PC-3 (cell line): ENCODE measurements around the gene MRPL51.

Source experiments
- CTCF ChIP-seq: fragments of 300-600 bp; sonication (generic); conservative IDR thresholded peaks from 2 replicates; pipeline ENCODE4 v1.5.1; 2017; ENCODE audit warnings: antibody characterized with exemption, low read depth, mild to moderate bottlenecking, low read length
- EZH2 ChIP-seq: fragments of 300-600 bp; sonication (generic); IDR thresholded peaks from one replicate; pipeline ENCODE4 v1.6.1; 2017; ENCODE audit warnings: antibody characterized with exemption, mild to moderate bottlenecking, low read length; ENCODE audit not compliant: unreplicated experiment
- EZH2phosphoT487 ChIP-seq: fragments of 300-600 bp; sonication (generic); IDR thresholded peaks from 2 replicates; pipeline ENCODE4 v1.6.1; 2018; ENCODE audit warnings: mild to moderate bottlenecking, antibody characterized with exemption, low read length, borderline replicate concordance

GRCh38 chr12:6463858-6464257, 29.2 kb downstream of the MRPL51 start:
- TF ChIP-seq EZH2 (no peak), CTCF (no peak), EZH2phosphoT487 (no peak)
